ENCODE data around the gene GJD3.

- peak; percentile 47 to 70 for TF ChIP-seq CTCF (IDR thresholded peaks at IDR 0.05; ENCODE audit: extremely low read depth in 1 of 2, insufficient read depth in 1 of 2, low read depth in 1 of 2, low read length in 2 of 2)
- no peak for TF ChIP-seq POLR2AphosphoS5 (IDR thresholded peaks at IDR 0.05; ENCODE audit: insufficient read depth, low read depth, low read length)
- no peak for TF ChIP-seq MAX (IDR thresholded peaks at IDR 0.05; ENCODE audit: insufficient read depth, insufficient read length)
- TF ChIP-seq POLR2A (IDR thresholded peaks at IDR 0.05; ENCODE audit: low read depth, low read length) = no peak
- TF ChIP-seq JUN (IDR thresholded peaks at IDR 0.05; ENCODE audit: borderline replicate concordance, insufficient read depth, insufficient read length, low read depth) = no peak
- TF ChIP-seq FOS (IDR thresholded peaks at IDR 0.05; ENCODE audit: borderline replicate concordance, insufficient read depth, low read length) = peak; percentile 13
- TF ChIP-seq EZH2 (IDR thresholded peaks at IDR 0.05; ENCODE audit: borderline replicate concordance, low read depth, low read length, severe bottlenecking) = no peak
- no peak for TF ChIP-seq MYC (IDR thresholded peaks at IDR 0.05; ENCODE audit: low read depth, low read length)
- TF ChIP-seq GATA2 (IDR thresholded peaks at IDR 0.05; ENCODE audit: insufficient read depth, insufficient read length, low read depth, low read length) = no peak
These were observed 47.1 kb downstream of the GJD3 start for GRCh38 chr17:40317345-40317873.

Measured in endothelial cell of umbilical vein (primary cell).